Tibial artery (tissue), 4 donors: ENCODE data around the gene MAP7.

ENCODE experiments used
- DNase-seq, 2 donors: peaks; one replicate each; pipeline ENCODE4 v3.0.0-alpha.2; 2019
- H3K27ac ChIP-seq, 2 donors: fragments of 200-600 bp; sonication (generic) in 1 of 2; 1 replicate in 1 of 2; 2 replicates in 1 of 2; pipeline ENCODE4 v1.5.1; 2018 to 2019; ENCODE audit warnings: mild to moderate bottlenecking in 1 of 2
- H3K27me3 ChIP-seq, 2 donors: fragments of 200-600 bp; sonication (generic) in 1 of 2; one replicate each; pipeline versions ENCODE4 v1.5.1 to v1.6.0; 2016 to 2019
- H3K36me3 ChIP-seq, 3 donors: fragments of 200-600 bp; sonication (generic) in 2 of 3; one replicate each; pipeline ENCODE4 v1.5.1; 2016 to 2019; ENCODE audit warnings: mild to moderate bottlenecking in 2 of 3
- H3K4me1 ChIP-seq, 4 donors: fragments of 200-600 bp; sonication (generic) in 2 of 4; 1 replicate in 3 of 4; 2 replicates in 1 of 4; pipeline ENCODE4 v1.5.1; 2016 to 2019
- H3K4me3 ChIP-seq, 2 donors: fragments of 200-600 bp; sonication (generic) in 1 of 2; 1 replicate in 1 of 2; 2 replicates in 1 of 2; pipeline ENCODE4 v1.5.1; 2018 to 2019; ENCODE audit warnings: mild to moderate bottlenecking in 2 of 2
- H3K9me3 ChIP-seq, 3 donors: fragments of 200-600 bp; sonication (generic) in 1 of 3; one replicate each; pipeline ENCODE4 v1.5.1; 2016 to 2019
- CTCF ChIP-seq, 2 experiments: fragments of 200-600 bp in 1 of 2; fragments of 450-650 bp in 1 of 2; IDR thresholded peaks; one replicate each; pipeline ENCODE4 v1.5.1; 2017 to 2019; ENCODE audit warnings: antibody characterized with exemption in 2 of 2, mild to moderate bottlenecking in 1 of 2, moderate library complexity in 1 of 2
- intact Hi-C: fragments of 100-400 bp; cut with DNase I; formaldehyde crosslinking; loops from one replicate; pipeline ENCODE4 v1.15.0; 2023; ENCODE audit warnings: low total_unique reads

The MAP7 gene

GRCh38 chr6:136464148-136464547 is 86.1 kb downstream of the MAP7 start:
- no peak overlapping the region for H3K27ac ChIP-seq
- TF ChIP-seq CTCF (IDR thresholded peaks at IDR 0.05): no peak
- intact Hi-C loops: no loop called here
- no peaks in the 10 kb centered on the region for H3K36me3 ChIP-seq
- no peaks in the 10 kb centered on the region for H3K4me1 ChIP-seq
- no peaks in the 10 kb centered on the region for H3K9me3 ChIP-seq
- H3K27me3 ChIP-seq: no peaks in the 10 kb centered on the region
- no peak overlapping the region for H3K4me3 ChIP-seq
- DNase-seq: no peak

GRCh38 chr6:136463743-136464142 is 86.5 kb downstream of the MAP7 start:
- intact Hi-C loops: no loop called here
- Histone ChIP-seq H3K36me3 (no peaks in the 10 kb centered on the region), H3K27me3 (no peaks in the 10 kb centered on the region), H3K4me1 (no peaks in the 10 kb centered on the region), H3K9me3 (no peaks in the 10 kb centered on the region), H3K27ac (no peak overlapping the region), H3K4me3 (no peak overlapping the region)
- no peak for TF ChIP-seq CTCF (IDR thresholded peaks at IDR 0.05)
- no peak for DNase-seq

- Histone ChIP-seq H3K27me3 (no peaks in the 10 kb centered on the region), H3K4me3 (no peak overlapping the region), H3K9me3 (peaks cover 0 to 12% (median 0%) of the 10 kb centered on the region in 3 donors), H3K36me3 (no peaks in the 10 kb centered on the region), H3K4me1 (no peaks in the 10 kb centered on the region), H3K27ac (no peak overlapping the region)
- intact Hi-C loops: no loop called here
- no peak for TF ChIP-seq CTCF (IDR thresholded peaks at IDR 0.05)
- no peak for DNase-seq
These were observed 103.5 kb downstream of the MAP7 start for GRCh38 chr6:136446579-136447187.

- intact Hi-C loops: no loop called here
- H3K27ac ChIP-seq: no peak overlapping the region
- no peaks in the 10 kb centered on the region for H3K36me3 ChIP-seq
- H3K9me3 ChIP-seq: peaks cover 0 to 7% (median 0%) of the 10 kb centered on the region in 3 donors
- TF ChIP-seq CTCF (IDR thresholded peaks at IDR 0.05): no peak
- H3K4me1 ChIP-seq: no peaks in the 10 kb centered on the region
- H3K27me3 ChIP-seq: no peaks in the 10 kb centered on the region
- H3K4me3 ChIP-seq: no peak overlapping the region
- DNase-seq: no peak
These were observed 104.1 kb downstream of the MAP7 start for GRCh38 chr6:136446145-136446544.

- H3K4me3 ChIP-seq: no peak overlapping the region
- H3K9me3 ChIP-seq: no peaks in the 10 kb centered on the region
- intact Hi-C loops: no loop called here
- no peaks in the 10 kb centered on the region for H3K36me3 ChIP-seq
- no peak for TF ChIP-seq CTCF (IDR thresholded peaks at IDR 0.05)
- H3K27ac ChIP-seq: no peak overlapping the region
- no peaks in the 10 kb centered on the region for H3K27me3 ChIP-seq
- DNase-seq: no peak
- H3K4me1 ChIP-seq: no peaks in the 10 kb centered on the region
These were observed 105.2 kb downstream of the MAP7 start for GRCh38 chr6:136445063-136445462.

- H3K27ac ChIP-seq: no peak overlapping the region
- H3K9me3 ChIP-seq: no peaks in the 10 kb centered on the region
- intact Hi-C loops: no loop called here
These were observed 110.0 kb downstream of the MAP7 start for GRCh38 chr6:136440203-136440602.

More at GRCh38 chr6:136440203-136440602, 110.0 kb downstream of the MAP7 start:
- Histone ChIP-seq H3K36me3 (no peaks in the 10 kb centered on the region), H3K27me3 (no peaks in the 10 kb centered on the region), H3K4me3 (no peak overlapping the region), H3K4me1 (peaks cover 0 to under 1% (median 0%) of the 10 kb centered on the region in 4 donors)
- no peak for DNase-seq
- no peak for TF ChIP-seq CTCF (IDR thresholded peaks at IDR 0.05)
